ENCODE data around the gene PDE4DIP. TPM values are rescaled to one million over a fixed set of nuclear protein-coding genes. Genes with fewer than 3 reads are reported as not detected.
"Not testable (repeated sequence)": the region's sequence is repeated elsewhere in the genome, so short reads cannot be mapped to it uniquely, and the experiment has no call there.

PDE4DIP gene
- polyA plus RNA-seq, 1 donor: 130 TPM

DNA sequence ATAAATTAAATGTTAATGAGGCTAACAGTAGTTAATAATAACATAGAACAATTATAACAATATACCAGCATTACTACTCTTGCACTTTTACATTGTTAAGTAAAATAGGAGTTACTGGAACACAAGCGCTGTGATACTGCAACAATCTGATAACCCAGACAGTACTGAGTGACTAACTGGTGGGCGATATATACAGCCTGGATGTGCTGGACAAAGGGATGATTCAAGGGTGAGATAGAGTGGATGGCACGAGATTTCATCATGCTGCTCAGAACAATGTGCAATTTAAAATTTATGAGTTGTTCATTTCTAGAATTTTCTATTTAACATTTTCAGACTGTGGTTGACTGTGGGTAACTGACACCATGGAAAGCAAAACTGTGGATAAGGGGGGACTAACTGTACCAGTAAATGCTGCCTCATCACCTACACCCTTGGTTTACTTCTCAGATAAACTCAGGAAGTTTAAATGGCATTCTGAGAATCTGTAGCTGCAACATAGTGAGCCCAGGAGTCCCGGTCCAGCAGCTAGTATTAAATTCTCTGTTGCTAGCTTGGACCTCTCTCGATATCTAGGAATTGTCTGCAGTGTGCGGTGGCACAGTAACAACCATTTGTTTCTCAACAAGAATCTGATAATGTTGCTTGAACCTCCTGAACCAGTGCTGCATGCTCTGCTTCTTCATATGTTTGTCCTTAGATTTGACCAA is 24.9 kb downstream of the PDE4DIP start:
- not testable (repeated sequence) for DNase-seq

DNA sequence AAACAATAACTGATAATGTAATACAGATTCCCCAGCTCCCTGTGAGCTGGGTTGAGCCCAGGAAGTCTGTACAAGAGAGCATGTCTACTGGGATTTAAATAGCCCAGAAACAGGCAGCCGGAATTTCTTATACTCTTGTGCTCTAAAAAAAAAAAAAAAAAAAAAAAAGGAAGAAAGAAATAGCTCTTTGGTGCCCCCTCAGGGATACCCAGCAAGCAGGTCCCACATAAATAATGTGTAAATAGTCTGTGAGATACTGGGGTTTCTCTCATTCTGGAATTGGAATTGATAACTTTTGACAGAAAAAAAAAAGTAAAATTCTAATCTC is 25.4 kb downstream of the PDE4DIP start:
- not testable (repeated sequence) for DNase-seq

DNA sequence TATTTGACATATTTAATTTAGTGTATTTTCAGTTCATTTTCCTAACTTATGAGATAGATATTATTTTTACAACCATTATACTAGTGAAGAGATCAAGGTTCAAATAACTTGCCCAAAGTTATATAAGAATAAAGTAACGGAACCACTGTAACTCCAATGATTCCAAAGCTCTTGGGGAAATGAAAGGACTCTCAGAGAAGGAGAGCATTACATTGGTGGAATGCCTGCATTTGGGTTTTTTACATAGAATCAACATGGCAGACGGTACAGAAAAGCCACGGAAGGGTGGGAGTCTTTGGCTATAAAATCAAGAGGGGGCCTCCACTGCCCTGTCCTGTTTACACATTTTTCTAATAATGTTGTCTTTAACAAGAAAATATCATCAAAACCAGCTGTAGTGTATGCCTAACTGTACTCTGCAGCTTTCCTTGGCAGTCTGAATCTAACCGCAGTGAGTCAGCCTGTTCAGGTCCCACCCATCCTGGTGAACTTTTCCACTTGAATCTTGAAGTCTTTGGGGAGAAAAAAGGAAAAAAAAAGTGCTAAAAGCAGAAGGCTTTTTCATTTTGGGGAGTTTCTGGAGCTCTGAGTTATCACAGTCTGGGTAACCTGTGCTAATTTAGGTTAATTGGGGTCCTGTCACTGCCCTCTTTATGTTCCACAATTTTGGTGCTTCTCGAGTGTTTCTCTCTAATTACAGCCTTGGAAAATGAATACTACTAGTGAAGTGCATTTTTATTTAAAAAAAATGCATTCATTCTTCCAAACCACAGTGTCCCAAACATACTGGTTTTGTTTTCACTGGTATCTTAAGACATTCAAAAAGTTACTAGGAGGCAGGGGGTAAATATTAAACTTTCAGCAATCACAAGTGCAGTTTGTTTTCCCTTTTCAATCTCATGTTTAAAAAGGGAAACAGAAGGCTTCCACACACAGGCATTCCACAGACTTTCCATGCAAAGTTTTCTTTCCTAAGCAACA is 30.5 kb downstream of the PDE4DIP start:
- DNase-seq: not testable (repeated sequence)

DNA sequence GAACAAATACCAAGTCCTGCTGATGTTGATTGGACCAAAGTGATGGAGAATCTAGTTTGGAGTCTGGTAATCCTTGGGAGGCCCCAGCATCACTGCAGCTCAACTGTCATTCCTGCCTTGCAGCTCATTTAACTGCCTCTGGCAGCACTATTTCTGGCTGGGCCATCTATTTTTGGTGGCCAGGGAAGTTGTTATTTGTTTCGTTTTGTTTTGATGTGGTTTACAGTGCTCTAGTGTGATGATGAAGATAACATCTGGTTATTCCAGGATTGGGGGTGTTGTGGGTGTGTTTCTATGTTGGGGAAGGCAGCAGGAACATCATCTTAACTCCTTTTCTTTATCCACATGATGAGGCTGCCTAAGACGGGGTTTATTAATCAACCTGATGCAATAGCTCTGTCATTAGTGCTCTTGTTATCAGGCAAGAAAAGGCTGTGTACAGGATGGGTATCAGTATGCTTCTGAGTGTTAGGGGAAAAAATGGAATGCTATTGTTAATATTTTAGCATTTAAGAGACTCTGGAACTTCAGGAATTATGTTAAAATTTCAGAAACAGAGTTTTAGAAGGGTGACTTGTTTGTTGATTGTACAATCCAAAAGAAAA is 35.7 kb downstream of the PDE4DIP start:
- not testable (repeated sequence) for DNase-seq

DNA sequence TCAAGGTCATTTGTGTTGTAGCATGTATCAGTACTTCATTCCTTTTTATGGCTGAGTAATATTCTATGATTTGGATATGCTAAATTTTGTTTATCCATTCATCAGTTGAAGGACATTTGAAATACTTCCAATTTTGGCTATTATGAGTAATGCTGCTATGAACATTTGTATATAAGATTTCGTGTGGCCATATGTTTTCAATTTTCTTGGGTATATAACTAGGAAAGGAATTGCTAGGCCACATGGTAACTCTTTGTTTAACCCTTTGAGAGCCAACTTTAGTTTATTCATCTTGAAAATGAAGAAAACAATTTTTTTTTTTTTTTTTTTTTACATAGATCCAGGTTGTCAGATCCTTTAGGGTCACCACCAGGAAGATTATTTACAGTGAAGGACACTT is 37.0 kb downstream of the PDE4DIP start:
- not testable (repeated sequence) for DNase-seq

DNA sequence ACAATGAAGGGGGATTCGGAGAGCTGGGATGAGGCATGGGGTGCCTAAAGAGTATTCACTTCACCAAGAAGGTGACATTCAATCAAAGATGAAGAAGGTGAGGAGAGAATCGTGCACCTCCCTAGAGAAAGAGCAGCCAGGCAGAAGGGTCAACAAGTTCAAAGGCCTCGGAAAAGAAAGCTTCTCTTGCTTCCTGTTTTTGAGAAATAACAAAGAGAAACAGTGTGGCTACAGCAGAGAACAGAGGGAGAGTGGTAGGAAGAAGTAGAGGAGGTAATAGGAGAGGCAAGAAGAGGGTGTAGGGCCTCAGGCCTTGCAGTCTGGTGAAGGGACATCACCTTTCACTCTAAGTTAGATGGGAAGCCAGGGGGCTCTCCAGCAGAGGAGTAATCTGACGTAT is 41.0 kb downstream of the PDE4DIP start:
- not testable (repeated sequence) for DNase-seq

DNA sequence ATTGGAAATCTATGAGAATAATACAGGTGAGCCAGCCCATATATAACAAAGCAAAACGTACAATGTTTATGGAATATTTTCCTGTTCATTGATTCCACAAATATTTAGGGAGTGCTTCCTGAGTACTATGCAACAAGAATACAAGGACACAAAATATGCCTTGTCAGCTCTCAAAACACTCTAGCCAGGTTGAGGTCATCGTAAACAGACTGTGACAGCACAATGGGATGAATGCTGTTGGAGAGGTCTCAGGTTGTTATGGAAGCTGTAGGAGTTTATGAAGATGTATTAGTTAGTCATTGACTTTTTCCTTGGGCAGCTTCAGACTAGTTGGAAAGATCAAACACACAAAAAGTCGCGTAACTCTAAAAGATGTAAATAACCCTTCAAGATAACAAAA is 42.1 kb downstream of the PDE4DIP start:
- DNase-seq: not testable (repeated sequence)

DNA sequence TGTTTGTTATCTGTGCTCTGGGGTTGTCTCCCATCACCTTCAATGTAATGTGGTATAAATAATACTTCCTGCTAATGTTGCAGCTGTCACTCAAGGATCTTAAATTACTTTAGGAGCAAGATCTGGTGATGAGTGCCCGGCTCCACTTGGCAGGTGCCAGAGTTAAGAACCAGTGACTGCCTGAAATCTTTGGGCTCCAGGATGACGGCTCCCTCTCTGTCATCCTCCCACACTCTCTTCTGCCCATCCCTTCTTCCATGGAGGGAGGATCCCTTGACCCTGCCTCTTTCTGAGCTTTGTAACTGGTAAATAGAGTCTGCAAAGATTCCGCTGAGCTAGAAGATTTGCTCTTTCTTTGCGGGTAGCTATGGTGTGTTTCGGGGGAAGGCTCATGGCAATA is 44.4 kb downstream of the PDE4DIP start:
- DNase-seq: not testable (repeated sequence)

DNA sequence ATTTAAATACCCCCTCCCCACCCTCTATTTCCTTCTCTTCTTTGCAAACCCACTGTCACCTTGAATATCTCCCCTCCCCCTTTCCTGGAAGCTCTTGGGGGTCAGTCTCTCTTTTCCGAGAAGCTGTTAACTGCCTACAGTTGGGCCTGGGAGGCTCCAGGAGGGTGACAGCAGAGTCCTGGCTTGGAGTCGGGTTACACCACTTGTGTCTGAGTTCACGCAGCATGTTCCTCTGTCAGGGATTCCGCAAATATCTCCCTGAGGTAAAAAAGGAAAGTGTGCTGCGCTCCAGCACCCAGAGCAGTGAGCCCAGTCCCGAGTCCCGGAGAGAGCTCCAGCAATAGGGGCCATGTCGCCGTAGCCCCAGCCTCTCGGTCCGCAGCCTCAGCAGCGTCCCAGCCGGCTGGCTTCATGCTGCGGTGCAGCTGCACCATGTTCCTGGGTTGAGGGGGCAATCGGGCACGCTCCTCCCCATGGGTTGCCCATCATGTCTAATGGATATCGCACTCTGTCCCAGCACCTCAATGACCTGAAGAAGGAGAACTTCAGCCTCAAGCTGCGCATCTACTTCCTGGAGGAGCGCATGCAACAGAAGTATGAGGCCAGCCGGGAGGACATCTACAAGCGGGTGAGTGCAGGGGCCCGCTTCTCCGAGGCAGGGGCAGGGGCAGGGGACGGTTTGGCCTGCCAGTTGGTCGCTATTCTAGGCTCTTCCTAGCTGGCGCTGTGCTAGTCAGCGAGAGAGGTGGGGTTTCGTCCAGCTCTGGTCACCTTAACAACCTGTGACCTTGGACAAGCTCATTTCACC is 45.2 kb downstream of the PDE4DIP start:
- DNase-seq: not testable (repeated sequence)

DNA sequence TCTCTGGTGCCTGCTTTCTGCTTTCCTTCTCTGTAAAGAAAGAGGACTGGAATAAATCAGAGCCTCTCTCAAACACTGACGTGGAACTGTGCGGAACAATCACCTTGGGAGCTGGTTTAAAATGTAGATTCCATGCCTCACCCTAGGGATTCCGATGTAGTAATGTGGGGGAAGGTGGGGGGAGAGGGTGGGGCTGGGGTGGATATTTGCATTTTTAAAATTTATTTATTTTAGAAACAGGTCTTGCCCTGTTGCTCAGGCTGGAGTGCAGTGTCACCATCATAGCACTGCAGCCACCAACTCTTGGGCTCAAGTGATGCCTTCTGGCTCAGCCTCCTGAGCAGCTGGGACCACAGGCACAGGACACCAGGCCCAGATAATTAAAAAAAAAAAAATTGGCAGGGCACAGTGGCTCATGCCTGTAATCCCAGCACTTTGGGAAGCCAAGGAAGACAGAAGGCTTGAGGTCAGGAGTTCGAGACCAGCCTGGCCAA is 45.9 kb downstream of the PDE4DIP start:
- DNase-seq: not testable (repeated sequence)

DNA sequence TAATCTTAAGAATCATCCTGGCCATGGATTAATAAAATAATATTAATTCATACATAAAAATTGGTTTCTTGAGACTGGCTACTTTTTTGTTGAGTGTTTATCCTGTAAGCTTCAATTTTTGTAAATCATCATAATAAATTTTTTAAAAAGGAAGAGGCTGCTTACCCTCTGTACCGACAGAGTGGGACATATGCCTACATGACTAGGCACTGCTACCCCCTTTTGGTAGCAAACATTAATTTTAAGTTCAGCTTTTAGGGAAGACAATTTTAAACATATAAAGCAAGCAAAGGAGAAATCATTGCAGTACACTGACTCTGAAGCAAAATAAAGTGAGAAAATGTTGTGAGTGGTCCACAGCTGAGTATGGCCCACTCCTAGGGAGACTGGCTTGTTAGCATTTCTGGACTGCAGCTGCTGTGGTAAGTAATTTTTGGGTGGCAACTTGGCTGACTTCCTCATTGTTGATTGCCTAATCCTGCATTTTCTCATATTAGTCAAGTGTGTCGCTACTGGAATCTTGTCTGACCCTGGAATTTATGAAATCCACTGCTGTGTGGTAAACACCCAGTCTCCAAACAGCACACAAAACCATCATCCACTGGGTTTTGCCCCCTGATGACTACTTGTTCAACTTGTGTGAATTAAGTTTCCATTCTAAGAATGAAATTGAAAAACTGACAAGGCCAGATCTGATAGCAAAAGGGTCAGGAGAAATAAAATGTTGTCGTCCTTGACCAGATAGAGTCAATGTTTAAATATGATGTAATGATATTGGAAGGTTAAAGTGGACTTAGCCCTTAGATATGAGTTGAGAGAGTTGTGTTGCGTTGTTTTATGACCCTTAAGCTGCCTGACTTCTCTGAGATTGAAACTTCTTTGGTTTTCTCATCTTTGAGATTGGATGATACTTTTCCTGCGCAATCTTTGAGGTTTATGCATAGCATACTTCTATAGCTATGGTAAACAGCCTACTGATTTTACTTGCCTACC is 50.4 kb downstream of the PDE4DIP start:
- DNase-seq: not testable (repeated sequence)

DNA sequence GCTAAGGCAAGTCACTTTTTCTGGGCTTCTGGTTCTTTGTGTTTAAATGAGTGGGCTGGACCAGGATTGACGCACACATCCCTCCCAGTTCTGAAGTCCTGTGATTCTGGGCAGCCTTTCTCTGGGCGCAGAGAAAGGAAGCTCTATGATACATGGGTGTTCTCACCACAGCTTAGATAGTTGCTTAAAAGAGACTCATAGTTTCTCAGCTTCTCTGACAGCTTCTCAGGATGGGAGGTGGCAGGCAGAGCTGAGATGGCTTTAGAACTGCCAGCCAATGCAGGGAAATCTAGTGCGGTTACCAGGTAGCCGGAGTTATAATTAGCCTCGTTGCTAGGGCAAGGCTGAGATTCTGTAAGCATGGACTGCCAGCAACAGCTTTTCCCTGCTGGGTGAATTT is 55.8 kb downstream of the PDE4DIP start:
- not testable (repeated sequence) for DNase-seq

DNA sequence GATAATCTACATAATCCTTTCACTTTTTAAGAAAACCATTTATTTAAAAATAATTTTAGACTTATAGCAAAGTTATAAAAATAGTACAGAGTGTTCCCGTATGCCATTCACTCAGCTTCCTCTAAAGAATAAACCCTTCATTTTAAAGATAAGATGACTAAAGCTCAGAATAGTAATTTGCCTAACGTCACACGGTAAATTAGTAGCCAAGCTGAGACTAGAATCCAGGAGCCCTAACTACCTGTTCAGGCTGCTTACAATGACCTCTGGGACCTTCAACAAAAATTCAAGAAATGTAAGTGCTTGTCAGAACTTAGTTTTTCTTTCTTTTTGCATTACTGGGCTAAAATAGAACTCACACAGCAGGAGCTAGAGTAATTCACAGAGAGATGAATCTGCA is 56.5 kb downstream of the PDE4DIP start:
- DNase-seq: not testable (repeated sequence)

DNA sequence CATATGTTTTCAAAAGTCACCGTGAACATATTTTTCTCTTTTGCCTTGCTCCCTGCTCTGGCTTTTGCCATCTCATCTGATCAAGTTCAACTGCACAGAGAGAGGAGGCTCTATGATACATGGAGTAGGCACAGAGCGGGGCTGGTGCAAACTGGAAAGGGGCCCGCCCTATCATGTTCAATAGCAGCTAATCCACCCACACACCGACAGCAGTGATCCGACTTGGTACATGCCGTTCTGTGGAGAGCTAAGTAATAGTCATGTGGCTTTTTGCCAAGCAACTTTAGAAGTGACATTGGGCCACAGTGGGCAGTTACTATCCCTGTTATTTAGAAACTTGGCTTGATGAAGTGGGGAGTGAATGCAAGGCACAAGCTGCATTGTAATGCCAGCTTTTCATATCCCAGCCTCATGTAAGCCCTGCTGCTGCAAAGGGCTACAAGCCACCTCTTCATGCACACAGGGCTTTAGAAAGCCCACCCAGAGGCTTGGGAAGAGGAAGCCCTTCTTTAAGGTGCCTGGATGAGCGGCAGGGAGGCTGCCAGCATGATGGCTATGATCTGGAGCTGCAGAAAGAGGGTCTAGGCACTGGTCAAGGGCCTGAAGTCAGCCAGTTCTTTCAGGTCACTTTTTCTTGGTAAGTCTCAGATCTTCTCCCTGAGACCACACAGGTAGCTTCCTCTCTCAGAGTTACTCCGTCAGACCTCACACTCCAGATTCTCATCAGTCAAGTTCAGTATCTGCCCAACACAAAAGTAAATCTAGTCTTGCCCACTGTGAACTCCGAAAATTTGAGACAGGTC is 57.1 kb downstream of the PDE4DIP start:
- DNase-seq: not testable (repeated sequence)

DNA sequence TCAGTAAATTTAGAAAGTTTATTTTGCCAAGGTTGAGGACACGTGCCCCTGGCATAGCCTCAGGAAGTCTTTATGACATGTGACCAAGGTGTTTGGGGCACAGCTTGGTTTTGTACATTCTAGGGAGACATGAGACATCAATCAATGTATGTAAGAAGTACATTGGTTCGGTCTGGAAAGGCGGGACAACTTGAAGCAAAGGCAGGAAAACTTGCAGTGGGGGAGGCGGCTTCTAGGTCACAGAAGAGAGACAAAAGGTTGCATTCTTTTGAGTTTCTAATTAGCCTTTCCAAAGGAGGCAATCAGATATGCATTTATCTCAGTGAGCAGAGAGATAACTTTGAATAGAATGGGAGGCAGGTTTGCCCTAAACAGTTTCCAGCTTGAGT is 57.7 kb downstream of the PDE4DIP start:
- DNase-seq: not testable (repeated sequence)

DNA sequence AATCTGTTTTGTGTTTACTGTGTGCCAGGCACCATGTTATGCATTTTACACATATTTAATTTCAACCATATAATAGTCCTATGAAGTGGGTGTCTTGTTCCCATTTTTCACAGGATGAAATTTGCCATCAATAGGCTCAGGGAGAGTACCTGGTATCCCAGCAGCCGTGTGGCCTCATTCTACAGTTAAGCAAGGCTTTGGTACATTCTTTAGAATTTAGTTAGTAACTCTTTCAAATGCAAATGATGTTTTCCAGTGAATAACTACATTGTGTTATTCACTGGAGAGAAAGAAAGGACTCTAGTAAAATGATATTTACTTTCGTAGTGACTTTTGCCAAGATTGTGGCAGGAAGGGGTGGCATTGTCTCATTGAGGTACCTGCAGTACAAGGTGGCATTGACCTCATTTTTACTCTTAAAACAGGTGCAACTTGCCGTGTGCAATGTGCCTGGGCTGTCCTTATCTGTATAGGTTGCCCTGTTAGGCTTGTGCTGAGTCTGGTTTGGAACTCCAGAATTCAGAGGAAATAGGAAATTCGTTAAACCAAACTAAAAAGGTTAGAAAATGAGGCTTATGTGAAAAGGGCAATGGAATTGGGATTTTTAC is 65.1 kb downstream of the PDE4DIP start:
- not testable (repeated sequence) for DNase-seq

DNA sequence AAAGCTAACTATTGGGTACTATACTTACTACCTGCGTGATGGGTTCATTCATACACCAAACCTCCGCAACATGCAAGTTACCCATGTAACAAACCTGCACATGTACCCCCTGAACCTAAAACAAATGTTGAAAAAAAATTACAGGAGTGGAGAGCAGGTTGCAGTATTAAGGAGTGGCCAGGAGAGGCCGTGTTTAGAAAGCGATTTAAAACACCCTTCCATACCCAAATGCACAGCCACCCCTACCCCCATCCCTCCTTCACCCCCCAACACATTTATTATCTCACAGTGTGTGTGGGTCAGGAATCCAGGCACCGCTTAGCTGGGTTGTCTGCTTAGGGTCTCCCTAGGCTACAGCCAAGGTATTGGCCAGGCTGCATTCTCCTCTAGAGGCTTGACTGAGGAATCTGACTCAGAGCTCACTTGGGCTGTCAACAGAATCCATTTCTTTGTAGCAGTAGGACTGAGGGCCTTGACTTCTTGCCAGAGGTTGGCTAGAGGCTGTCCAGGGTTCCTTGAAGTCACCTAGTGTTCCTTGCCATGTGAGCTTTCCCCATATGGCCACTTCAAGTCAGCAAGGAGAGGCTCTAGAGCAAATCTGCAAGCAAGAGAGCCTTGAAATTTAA is 67.2 kb downstream of the PDE4DIP start:
- DNase-seq: not testable (repeated sequence)

DNA sequence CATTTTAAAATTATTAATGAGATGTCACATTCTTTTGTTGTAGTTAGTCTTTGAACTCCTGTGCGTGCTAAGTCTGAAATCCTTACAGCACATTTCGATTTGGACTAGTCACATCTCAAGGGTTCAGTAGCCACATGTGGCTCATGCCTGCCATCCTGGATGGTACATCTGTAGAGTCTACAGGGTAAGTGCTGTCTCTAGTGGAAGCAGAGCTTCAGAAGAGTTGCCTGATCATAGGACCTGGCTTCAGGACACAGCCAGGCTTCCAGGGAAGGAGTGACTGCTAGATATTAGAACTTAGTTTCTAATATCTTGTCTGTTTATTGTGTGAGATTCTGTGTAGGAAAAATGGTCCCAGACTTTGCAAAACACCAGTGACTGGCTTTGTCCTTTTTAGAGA is 72.0 kb downstream of the PDE4DIP start:
- DNase-seq: not testable (repeated sequence)
